Central memory CD8-positive, alpha-beta T cell (primary cell): ENCODE data around the gene CCDC142.
"Not testable (repeated sequence)": the region's sequence is repeated elsewhere in the genome, so short reads cannot be mapped to it uniquely, and the experiment has no call there.

Experiments
- ATAC-seq: fragments of 150-1000 bp; cut with Tn5 transposase; replicated peaks from 2 replicates; pipeline ENCODE4 v1.10.0; 2022; ENCODE audit warnings: mild to moderate bottlenecking, moderate FRiP score, moderate number of reproducible peaks; ENCODE audit not compliant: poor library complexity, severe bottlenecking; ENCODE audit errors: extremely low read depth
- DNase-seq, 2 donors: peaks; one replicate each; pipeline ENCODE4 v3.0.0; 2021; ENCODE audit warnings: low spot score in 2 of 2
- H3K27ac Mint-ChIP-seq: one replicate; pipeline ENCODE4 v1.8.0; 2022; ENCODE audit warnings: low read depth, mild to moderate bottlenecking, moderate library complexity, mixed read lengths
- H3K27me3 Mint-ChIP-seq: one replicate; pipeline ENCODE4 v1.8.0; 2022; ENCODE audit warnings: mixed read lengths
- H3K36me3 Mint-ChIP-seq: one replicate; pipeline ENCODE4 v1.8.0; 2022; ENCODE audit warnings: mild to moderate bottlenecking, moderate library complexity, mixed read lengths; ENCODE audit not compliant: insufficient read depth
- H3K4me1 Mint-ChIP-seq: one replicate; pipeline ENCODE4 v1.8.0; 2022; ENCODE audit warnings: mixed read lengths
- H3K4me3 Mint-ChIP-seq: one replicate; pipeline ENCODE4 v1.8.0; 2022; ENCODE audit warnings: mild to moderate bottlenecking, moderate library complexity, mixed read lengths
- H3K9me3 Mint-ChIP-seq: one replicate; pipeline ENCODE4 v1.8.0; 2022; ENCODE audit warnings: mixed read lengths

CCDC142 gene

GRCh38 chr2:74448771-74449170, 34.0 kb downstream of the CCDC142 start:
- no peak for DNase-seq
- Mint-ChIP-seq H3K36me3 (peaks cover 2% of the 10 kb centered on the region), H3K4me1 (peaks cover 13% of the 10 kb centered on the region), H3K4me3 (no peak overlapping the region), H3K9me3 (no peaks in the 10 kb centered on the region), H3K27me3 (no peaks in the 10 kb centered on the region), H3K27ac (no peak overlapping the region)
- no peak for ATAC-seq

- Mint-ChIP-seq H3K4me3 (no peak overlapping the region), H3K27me3 (peaks cover 4% of the 10 kb centered on the region), H3K27ac (no peak overlapping the region), H3K36me3 (peaks cover 2% of the 10 kb centered on the region), H3K4me1 (peaks cover 4% of the 10 kb centered on the region), H3K9me3 (no peaks in the 10 kb centered on the region)
- no peak for ATAC-seq
- DNase-seq, result no peak
Measured at GRCh38 chr2:74447230-74447999, 35.4 kb downstream of the CCDC142 start.

- H3K27me3 Mint-ChIP-seq, result peaks cover 17% of the 10 kb centered on the region
- H3K27ac Mint-ChIP-seq, result no peak overlapping the region
- no peaks in the 10 kb centered on the region for H3K36me3 Mint-ChIP-seq
- ATAC-seq (no peak), DNase-seq (no peak)
- no peaks in the 10 kb centered on the region for H3K9me3 Mint-ChIP-seq
- H3K4me1 Mint-ChIP-seq, result peaks cover 10% of the 10 kb centered on the region
- no peak overlapping the region for H3K4me3 Mint-ChIP-seq
Measured at GRCh38 chr2:74444498-74445318, 38.1 kb downstream of the CCDC142 start.

- not testable (repeated sequence) for ATAC-seq, DNase-seq, H3K9me3 Mint-ChIP-seq
Measured at GRCh38 chr2:74442483-74443297, 40.1 kb downstream of the CCDC142 start.

GRCh38 chr2:74441690-74442482, 40.9 kb downstream of the CCDC142 start, which contains the start of gene RTKN:
Gene RTKN (minus strand): TSS chr2:74441937. CDS start chr2:74441816, 121 bp downstream.
- DNase-seq (no peak), ATAC-seq (peak; percentile 37)
- Mint-ChIP-seq H3K36me3 (no peaks in the 10 kb centered on the region), H3K27me3 (peaks cover 17% of the 10 kb centered on the region), H3K4me1 (peaks cover 10% of the 10 kb centered on the region), H3K4me3 (peak within 1 kb of the TSS; percentile 61), H3K27ac (peak within 1 kb of the TSS; percentile 41), H3K9me3 (no peaks in the 10 kb centered on the region)

More at GRCh38 chr2:74442483-74443297, 40.1 kb downstream of the CCDC142 start:
- not testable (repeated sequence) for H3K36me3 Mint-ChIP-seq
- Mint-ChIP-seq H3K27ac (peak overlapping the region; percentile 41), H3K4me1 (peaks cover 10% of the 10 kb centered on the region), H3K4me3 (peak overlapping the region; percentile 61), H3K27me3 (peaks cover 17% of the 10 kb centered on the region)

GRCh38 chr2:74441170-74441689, 41.6 kb downstream of the CCDC142 start:
- no peak for DNase-seq
- no peak overlapping the region for H3K27ac Mint-ChIP-seq
- no peaks in the 10 kb centered on the region for H3K9me3 Mint-ChIP-seq
- ATAC-seq, result peak; percentile 30
- H3K36me3 Mint-ChIP-seq, result no peaks in the 10 kb centered on the region
- H3K4me1 Mint-ChIP-seq, result peaks cover 10% of the 10 kb centered on the region
- H3K27me3 Mint-ChIP-seq, result peaks cover 17% of the 10 kb centered on the region
- peak overlapping the region; percentile 61 for H3K4me3 Mint-ChIP-seq

- no peaks in the 10 kb centered on the region for H3K36me3 Mint-ChIP-seq
- peak overlapping the region; percentile 80 for H3K27ac Mint-ChIP-seq
- ATAC-seq (peak; percentile 64), DNase-seq (no peak)
- peak overlapping the region; percentile 61 for H3K4me3 Mint-ChIP-seq
- H3K4me1 Mint-ChIP-seq, result peaks cover 10% of the 10 kb centered on the region
- peaks cover 17% of the 10 kb centered on the region for H3K27me3 Mint-ChIP-seq
- H3K9me3 Mint-ChIP-seq, result no peaks in the 10 kb centered on the region
Measured at GRCh38 chr2:74440378-74441169, 42.2 kb downstream of the CCDC142 start.

- no peaks in the 10 kb centered on the region for H3K9me3 Mint-ChIP-seq
- H3K27ac Mint-ChIP-seq, result peak overlapping the region; percentile 80
Measured at GRCh38 chr2:74439803-74440377, 42.9 kb downstream of the CCDC142 start.

GRCh38 chr2:74439373-74439772, 43.4 kb downstream of the CCDC142 start:
- Mint-ChIP-seq H3K36me3 (no peaks in the 10 kb centered on the region), H3K27ac (peak overlapping the region; percentile 80), H3K27me3 (peaks cover 17% of the 10 kb centered on the region), H3K9me3 (no peaks in the 10 kb centered on the region), H3K4me1 (peaks cover 10% of the 10 kb centered on the region), H3K4me3 (peak overlapping the region; percentile 61)
- DNase-seq, result no peak
- no peak for ATAC-seq

More at GRCh38 chr2:74439803-74440377, 42.9 kb downstream of the CCDC142 start:
- no peak for DNase-seq
- peak overlapping the region; percentile 61 for H3K4me3 Mint-ChIP-seq
- H3K4me1 Mint-ChIP-seq, result peaks cover 10% of the 10 kb centered on the region
- no peaks in the 10 kb centered on the region for H3K36me3 Mint-ChIP-seq
- H3K27me3 Mint-ChIP-seq, result peaks cover 17% of the 10 kb centered on the region
- no peak for ATAC-seq

GRCh38 chr2:74438248-74438647, 44.5 kb downstream of the CCDC142 start:
- Mint-ChIP-seq H3K27ac (no peak overlapping the region), H3K4me3 (no peak overlapping the region), H3K4me1 (peaks cover 10% of the 10 kb centered on the region), H3K36me3 (no peaks in the 10 kb centered on the region), H3K9me3 (no peaks in the 10 kb centered on the region), H3K27me3 (peaks cover 17% of the 10 kb centered on the region)
- DNase-seq (no peak), ATAC-seq (no peak)
